ENCODE measurements around the gene ELAVL2.

Gene ELAVL2

GRCh38 chr9:23648651-23649050, 177.4 kb downstream of the ELAVL2 start:
- no peak for ATAC-seq
- no peak overlapping the region for H3K4me3 Mint-ChIP-seq
- no peaks in the 10 kb centered on the region for H3K36me3 Mint-ChIP-seq
- no peaks in the 10 kb centered on the region for H3K27me3 Mint-ChIP-seq
- no peak overlapping the region for H3K27ac Mint-ChIP-seq
- peaks cover 3% of the 10 kb centered on the region for H3K9me3 Mint-ChIP-seq
- no peaks in the 10 kb centered on the region for H3K4me1 Mint-ChIP-seq

- H3K4me3 Mint-ChIP-seq = no peak overlapping the region
- no peak overlapping the region for H3K27ac Mint-ChIP-seq
- peaks cover 8% of the 10 kb centered on the region for H3K9me3 Mint-ChIP-seq
- ATAC-seq = no peak
- H3K4me1 Mint-ChIP-seq = no peaks in the 10 kb centered on the region
- no peaks in the 10 kb centered on the region for H3K36me3 Mint-ChIP-seq
- no peaks in the 10 kb centered on the region for H3K27me3 Mint-ChIP-seq
Measured at GRCh38 chr9:23644896-23645295, 181.1 kb downstream of the ELAVL2 start.

DNA sequence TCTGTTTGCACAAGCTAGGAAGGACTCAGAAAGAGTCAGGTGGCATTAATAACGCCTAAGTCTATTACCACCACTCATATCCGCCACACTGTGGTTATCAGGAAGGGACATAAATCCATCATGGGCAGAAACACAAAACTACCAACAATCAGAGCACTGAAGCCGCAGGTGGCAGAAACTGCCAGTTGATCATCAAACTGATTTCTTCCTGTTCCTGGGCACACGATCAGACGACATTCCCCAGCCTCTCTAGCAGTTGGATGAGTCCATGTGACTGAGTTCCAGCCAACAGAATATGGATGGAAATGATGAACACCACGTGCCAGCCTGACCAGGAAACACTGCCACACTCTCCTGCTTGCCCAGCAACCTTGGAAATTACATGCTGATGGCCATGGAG, 181.7 kb downstream of the ELAVL2 start:
- no peaks in the 10 kb centered on the region for H3K36me3 Mint-ChIP-seq
- no peak for ATAC-seq
- H3K4me1 Mint-ChIP-seq = no peaks in the 10 kb centered on the region

GRCh38 chr9:23643656-23644258, 182.3 kb downstream of the ELAVL2 start:
- H3K27ac Mint-ChIP-seq = no peak overlapping the region
- H3K4me3 Mint-ChIP-seq = no peak overlapping the region
- H3K9me3 Mint-ChIP-seq = peaks cover 8% of the 10 kb centered on the region
- ATAC-seq = no peak
- no peaks in the 10 kb centered on the region for H3K36me3 Mint-ChIP-seq
- no peaks in the 10 kb centered on the region for H3K4me1 Mint-ChIP-seq
- no peaks in the 10 kb centered on the region for H3K27me3 Mint-ChIP-seq

More for the DNA sequence above, 181.7 kb downstream of the ELAVL2 start:
- H3K9me3 Mint-ChIP-seq = peaks cover 8% of the 10 kb centered on the region
- H3K27ac Mint-ChIP-seq = no peak overlapping the region
- H3K4me3 Mint-ChIP-seq = no peak overlapping the region
- H3K27me3 Mint-ChIP-seq = no peaks in the 10 kb centered on the region

Data from stimulated activated memory B cell treated with anti-CD40 and anti-IgM and Interleukin-4, amounts not matched to agents 10 μg/mL and 1 μg/mL and 100 μg/mL, for 72 hours (primary cell).